B cell (primary cell): ENCODE results near the gene KLHL35.

Experiments used
- EZH2 ChIP-seq: IDR thresholded peaks from 2 replicates; pipeline ENCODE4 v1.6.1; 2012; ENCODE audit warnings: borderline replicate concordance, low read depth, mild to moderate bottlenecking, moderate library complexity, low read length; ENCODE audit not compliant: insufficient read depth, poor library complexity, severe bottlenecking
- TF ChIP-seq, protein P1 (sequence below): fragments of 200-600 bp; IDR thresholded peaks from one replicate; pipeline ENCODE4 v1.8.0; 2022; ENCODE audit warnings: antibody characterized with exemption, mild to moderate bottlenecking

- no peak for TF ChIP-seq EZH2
- TF ChIP-seq, protein P1, sequence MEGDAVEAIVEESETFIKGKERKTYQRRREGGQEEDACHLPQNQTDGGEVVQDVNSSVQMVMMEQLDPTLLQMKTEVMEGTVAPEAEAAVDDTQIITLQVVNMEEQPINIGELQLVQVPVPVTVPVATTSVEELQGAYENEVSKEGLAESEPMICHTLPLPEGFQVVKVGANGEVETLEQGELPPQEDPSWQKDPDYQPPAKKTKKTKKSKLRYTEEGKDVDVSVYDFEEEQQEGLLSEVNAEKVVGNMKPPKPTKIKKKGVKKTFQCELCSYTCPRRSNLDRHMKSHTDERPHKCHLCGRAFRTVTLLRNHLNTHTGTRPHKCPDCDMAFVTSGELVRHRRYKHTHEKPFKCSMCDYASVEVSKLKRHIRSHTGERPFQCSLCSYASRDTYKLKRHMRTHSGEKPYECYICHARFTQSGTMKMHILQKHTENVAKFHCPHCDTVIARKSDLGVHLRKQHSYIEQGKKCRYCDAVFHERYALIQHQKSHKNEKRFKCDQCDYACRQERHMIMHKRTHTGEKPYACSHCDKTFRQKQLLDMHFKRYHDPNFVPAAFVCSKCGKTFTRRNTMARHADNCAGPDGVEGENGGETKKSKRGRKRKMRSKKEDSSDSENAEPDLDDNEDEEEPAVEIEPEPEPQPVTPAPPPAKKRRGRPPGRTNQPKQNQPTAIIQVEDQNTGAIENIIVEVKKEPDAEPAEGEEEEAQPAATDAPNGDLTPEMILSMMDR: no peak
Measured at GRCh38 chr11:75426720-75427086, 6.3 kb downstream of the KLHL35 start.
